GM12878 (cell line): ENCODE data around the gene KYAT1.

Experiments used
- CBX5 ChIP-seq: sonication (generic); IDR thresholded peaks from 2 replicates; pipeline ENCODE4 v1.6.1; 2016; ENCODE audit warnings: low read depth, moderate library complexity, mild to moderate bottlenecking, inconsistent platforms
- CHD2 ChIP-seq: IDR thresholded peaks from 2 replicates; pipeline ENCODE4 v1.6.1; 2011; ENCODE audit warnings: low read depth, low read length, improper control_type of control experiment, borderline replicate concordance
- CTCF ChIP-seq, 3 experiments: IDR thresholded peaks in 2 of 3; conservative IDR thresholded peaks in 1 of 3; 2 replicates each; pipeline ENCODE4 v1.5.1; 2011; ENCODE audit warnings: low read depth in 3 of 3, low read length in 3 of 3, mild to moderate bottlenecking in 3 of 3, control low read depth in 2 of 3, moderate library complexity in 2 of 3, inconsistent platforms in 1 of 3, mixed read lengths in 1 of 3; ENCODE audit not compliant: control insufficient read depth in 2 of 3, insufficient read depth in 1 of 3; ENCODE audit errors: extremely low read depth in 1 of 3
- EZH2 ChIP-seq: IDR thresholded peaks from 2 replicates; pipeline ENCODE4 v1.6.1; 2012; ENCODE audit warnings: low read depth, mild to moderate bottlenecking, control low read depth, inconsistent platforms, low read length, borderline replicate concordance; ENCODE audit not compliant: control insufficient read depth
- GABPA ChIP-seq: IDR thresholded peaks from 2 replicates; pipeline ENCODE4 v1.6.1; 2014; ENCODE audit warnings: antibody characterized with exemption, low read depth, mild to moderate bottlenecking, inconsistent platforms
- HCFC1 ChIP-seq: fragments of 150-350 bp; IDR thresholded peaks from 2 replicates; pipeline ENCODE4 v1.6.1; 2014; ENCODE audit warnings: low read length
- HDGF ChIP-seq: fragments of 450-650 bp; IDR thresholded peaks from 2 replicates; pipeline ENCODE4 v1.6.1; 2016; ENCODE audit warnings: antibody characterized with exemption
- RAD21 ChIP-seq: IDR thresholded peaks from 2 replicates; pipeline ENCODE4 v1.6.1; 2011; ENCODE audit warnings: mild to moderate bottlenecking, low read depth, low read length, moderate library complexity; ENCODE audit not compliant: insufficient read depth
- REST ChIP-seq: IDR thresholded peaks from 2 replicates; pipeline ENCODE4 v1.6.1; 2012; ENCODE audit warnings: mild to moderate bottlenecking, low read depth, low read length
- TAF1 ChIP-seq: IDR thresholded peaks from 2 replicates; pipeline ENCODE4 v1.6.1; 2011; ENCODE audit warnings: mild to moderate bottlenecking, low read depth, low read length, borderline replicate concordance
- TBL1XR1 ChIP-seq: IDR thresholded peaks from 2 replicates; pipeline ENCODE4 v1.6.1; 2012; ENCODE audit warnings: low read depth, low read length, improper control_type of control experiment
- ZNF217 ChIP-seq: fragments of 450-650 bp; IDR thresholded peaks from 2 replicates; pipeline ENCODE4 v1.6.1; 2017; ENCODE audit warnings: antibody characterized with exemption, mild to moderate bottlenecking

GRCh38 chr9:128906741-128907140 is 25.0 kb upstream of the KYAT1 start:
- TF ChIP-seq REST (no peak), RAD21 (no peak), ZNF217 (no peak), CTCF (IDR thresholded peaks at IDR 0.05 in 2 of 3, conservative IDR thresholded peaks at IDR 0.05 in 1 of 3; ENCODE audit: control insufficient read depth in 2 of 3, extremely low read depth in 1 of 3, insufficient read depth in 1 of 3, low read depth in 3 of 3, low read length in 3 of 3) (no peak), EZH2 (no peak), GABPA (no peak), CBX5 (no peak), CHD2 (no peak), TBL1XR1 (no peak), TAF1 (no peak), HCFC1 (no peak), HDGF (no peak)
